Measurements from ENCODE around the gene SLC45A3. TPM values are rescaled to one million over a fixed set of nuclear protein-coding genes. Genes with fewer than 3 reads are reported as not detected.

The SLC45A3 gene
- total and polyA plus RNA-seq, 2 of the 8 experiments (the other 6 are each of a cell fraction or from before 2014, with no cell fraction given), result 13.0 to 14.3 TPM

DNA sequence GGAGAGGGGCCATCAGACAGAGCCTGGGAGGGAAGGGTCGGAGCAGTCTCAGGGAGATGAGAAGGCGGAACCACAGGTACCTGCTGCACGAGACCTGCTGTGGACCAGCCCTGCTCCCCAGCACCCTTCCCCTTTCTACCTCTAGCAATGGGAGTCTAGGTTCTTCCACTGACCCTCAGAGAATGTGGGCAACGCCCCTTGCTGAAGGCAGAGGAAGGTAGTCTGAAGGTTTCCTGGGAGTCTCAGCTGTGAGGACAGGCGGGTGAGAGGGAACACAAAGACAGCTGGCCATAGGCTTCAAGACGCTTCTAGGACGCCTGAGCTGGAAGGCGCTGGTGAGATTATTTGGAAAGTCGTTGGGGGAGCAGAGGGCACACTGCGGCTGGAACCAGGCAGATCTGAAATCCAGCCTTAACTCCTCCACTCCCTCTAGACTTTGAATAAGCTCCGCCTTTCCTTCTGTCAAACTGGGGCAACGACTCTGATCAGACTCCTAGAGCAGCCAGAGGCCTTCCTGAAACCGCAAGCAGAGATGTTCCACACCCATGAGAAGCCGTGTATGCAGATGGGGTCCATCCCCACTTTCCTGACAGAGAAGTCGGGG lies 18.1 kb downstream of the SLC45A3 start:
- peaks cover 0 to 15% (median 8%) of the 10 kb centered on the region in 4 experiments; a peak in 5 of 7 replicates for H3K4me1 ChIP-seq (replicated peaks in 1 of 4; ENCODE audit: control insufficient read depth in 3 of 4, insufficient read depth in 4 of 4, low read length in 3 of 4)
- H3K56ac ChIP-seq (replicated peaks; ENCODE audit: insufficient read length, low read depth, low read length), result no peak overlapping the region
- no peak overlapping the region for H2AK5ac ChIP-seq (ENCODE audit: low read depth, low read length)
- H3K4me3 ChIP-seq (ENCODE audit: extremely low read depth in 1 of 4, insufficient read depth in 2 of 4, low read depth in 3 of 4, low read length in 4 of 4), result no peak overlapping the region
- no peak overlapping the region for H3K4me2 ChIP-seq (ENCODE audit: insufficient read depth in 1 of 2, low read depth in 2 of 2, low read length in 2 of 2)
- H2BK12ac ChIP-seq (ENCODE audit: low read depth, low read length), result no peak overlapping the region
- H3K27ac ChIP-seq (ENCODE audit: low read depth, low read length), result no peak overlapping the region
- DNase-seq (ENCODE audit: low read depth in 1 of 2, low spot score in 2 of 2) (no peak), FAIRE-seq (no peak)
- no peak overlapping the region for H2BK15ac ChIP-seq (ENCODE audit: low read length)
- POLR2A ChIA-PET (ENCODE audit: partially characterized antibody), result interaction anchor here (1.2 to 19.3 kb wide), 7 partner anchors 8 to 70 kb away, joined by 3 to 241 read pairs (median 8); partner anchors contain the start of genes ELK4 and SLC45A3
- no peaks in the 10 kb centered on the region for H3K9me3 ChIP-seq (ENCODE audit: insufficient read depth in 2 of 2, low read depth in 1 of 2, low read length in 1 of 2)
- no peak overlapping the region for H2BK5ac ChIP-seq (ENCODE audit: low read depth, low read length)
- no peak overlapping the region for H3K18ac ChIP-seq (ENCODE audit: extremely low read depth, low read length)
- H3K36me3 ChIP-seq (ENCODE audit: control insufficient read depth in 2 of 4, insufficient read depth in 4 of 4, low read length in 3 of 4), result peaks cover 2 to 13% (median 7%) of the 10 kb centered on the region in 4 experiments; a peak in 6 of 8 replicates
- no peak overlapping the region for H2BK20ac ChIP-seq (ENCODE audit: low read length)
- H3K14ac ChIP-seq (ENCODE audit: insufficient read length), result no peak overlapping the region
- 88% methylated on average over 12 of the region's 15 CpGs; no CpG with 5 or more reads in 1 of the 2 experiments for WGBS, 2 experiments (ENCODE audit: extremely low coverage in 1 of 2, insufficient coverage in 1 of 2, insufficient read length in 1 of 2, insufficient replicate concordance in 2 of 2, low coverage in 1 of 2, low lambda C conversion rate in 2 of 2, missing lambda C conversion rate in 1 of 2)
- no peak overlapping the region for H3K4ac ChIP-seq (replicated peaks; ENCODE audit: insufficient read length, low read depth, low read length)
- H4K5ac ChIP-seq (ENCODE audit: insufficient read length, low read depth, low read length), result no peak overlapping the region
- no peak overlapping the region for H4K91ac ChIP-seq (replicated peaks; ENCODE audit: insufficient read length, low read length)
- H3K23ac ChIP-seq (ENCODE audit: insufficient read length), result no peak overlapping the region
- peaks cover 0 to 14% of the 10 kb centered on the region in 2 experiments; a peak in 1 of 4 replicates for H3K79me2 ChIP-seq (ENCODE audit: control insufficient read depth in 1 of 2, insufficient read depth in 2 of 2, low read length in 2 of 2)
- no peak overlapping the region for H3K9ac ChIP-seq (replicated peaks in 1 of 4; ENCODE audit: extremely low read depth in 1 of 4, low read depth in 3 of 4, low read length in 3 of 4)
- H2AFZ ChIP-seq (ENCODE audit: low read length), result no peak overlapping the region
- peaks cover 7% of the 10 kb centered on the region; the same call in 1 of the 2 replicates for H3K79me1 ChIP-seq (ENCODE audit: low read depth, low read length)
- H4K20me1 ChIP-seq (replicated peaks in 1 of 2; ENCODE audit: control insufficient read depth in 1 of 2, insufficient read depth in 2 of 2, low read length in 2 of 2), result peaks cover 1 to 4% of the 10 kb centered on the region in 2 experiments
- no peaks in the 10 kb centered on the region for H3K23me2 ChIP-seq (ENCODE audit: low read depth, low read length)
- no peaks in the 10 kb centered on the region for H3K27me3 ChIP-seq (replicated peaks in 1 of 4; ENCODE audit: control insufficient read depth in 3 of 4, extremely low read depth in 1 of 4, insufficient read depth in 3 of 4, low read length in 3 of 4)
- no peak overlapping the region for H4K8ac ChIP-seq (ENCODE audit: extremely low read depth, insufficient read depth, low read length)
- no peak overlapping the region for H2BK120ac ChIP-seq (replicated peaks; ENCODE audit: low read depth, low read length)
- CTCF ChIA-PET (ENCODE audit: partially characterized antibody), result interaction anchor here (1.3 to 18.5 kb wide), 9 partner anchors 12 to 138 kb away, joined by 3 to 856 read pairs (median 168); partner anchors contain the start of genes ELK4 and SLC45A3
- no peak for TF ChIP-seq SAP30 (IDR thresholded peaks at IDR 0.05; ENCODE audit: insufficient read depth, insufficient replicate concordance, low read length)
- TF ChIP-seq PHF8 (conservative IDR thresholded peaks at IDR 0.05; ENCODE audit: low read depth, low read length), result no peak
- no peak for TF ChIP-seq KDM4A (IDR thresholded peaks at IDR 0.05; ENCODE audit: low read depth, low read length, severe bottlenecking)
- no peak for TF ChIP-seq HDAC2 (IDR thresholded peaks at IDR 0.05; ENCODE audit: borderline replicate concordance in 1 of 2, low read depth in 2 of 2, low read length in 2 of 2)
- no peak for TF ChIP-seq POLR2A (IDR thresholded peaks at IDR 0.05; ENCODE audit: control extremely low read depth in 1 of 2, low read depth in 2 of 2, low read length in 2 of 2)
- TF ChIP-seq, protein P1, sequence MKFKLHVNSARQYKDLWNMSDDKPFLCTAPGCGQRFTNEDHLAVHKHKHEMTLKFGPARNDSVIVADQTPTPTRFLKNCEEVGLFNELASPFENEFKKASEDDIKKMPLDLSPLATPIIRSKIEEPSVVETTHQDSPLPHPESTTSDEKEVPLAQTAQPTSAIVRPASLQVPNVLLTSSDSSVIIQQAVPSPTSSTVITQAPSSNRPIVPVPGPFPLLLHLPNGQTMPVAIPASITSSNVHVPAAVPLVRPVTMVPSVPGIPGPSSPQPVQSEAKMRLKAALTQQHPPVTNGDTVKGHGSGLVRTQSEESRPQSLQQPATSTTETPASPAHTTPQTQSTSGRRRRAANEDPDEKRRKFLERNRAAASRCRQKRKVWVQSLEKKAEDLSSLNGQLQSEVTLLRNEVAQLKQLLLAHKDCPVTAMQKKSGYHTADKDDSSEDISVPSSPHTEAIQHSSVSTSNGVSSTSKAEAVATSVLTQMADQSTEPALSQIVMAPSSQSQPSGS (IDR thresholded peaks at IDR 0.05; ENCODE audit: low read length), result no peak
- TF ChIP-seq JUN (IDR thresholded peaks at IDR 0.05; ENCODE audit: low read depth, low read length), result no peak
- no peak for TF ChIP-seq SP2 (IDR thresholded peaks at IDR 0.05; ENCODE audit: low read length)
- no peak for TF ChIP-seq SIX5 (IDR thresholded peaks at IDR 0.05; ENCODE audit: low read depth, low read length)
- TF ChIP-seq CREB1 (IDR thresholded peaks at IDR 0.05), result no peak
- TF ChIP-seq SP1 (IDR thresholded peaks at IDR 0.05; ENCODE audit: low read depth, low read length), result no peak

All from H1 (cell line).